Esophagus muscularis mucosa (tissue), 4 donors: ENCODE results near the gene NOG. TPM values are rescaled to one million over a fixed set of nuclear protein-coding genes. Genes with fewer than 3 reads are reported as not detected.

Experiments
- DNase-seq: peaks from one replicate; pipeline ENCODE4 v3.0.0-alpha.2; 2017; ENCODE audit errors: extremely low spot score
- H3K27ac ChIP-seq, 4 donors: fragments of 200-600 bp; sonication (generic); replicated peaks in 1 of 4; 1 replicate in 3 of 4; 2 replicates in 1 of 4; pipeline ENCODE4 v1.5.1; 2016 to 2019; ENCODE audit warnings: mild to moderate bottlenecking in 1 of 4
- H3K27me3 ChIP-seq, 4 donors: fragments of 200-600 bp; sonication (generic); one replicate each; pipeline versions ENCODE4 v1.5.1 to v1.6.0; 2016 to 2019
- H3K36me3 ChIP-seq, 4 donors: fragments of 200-600 bp; sonication (generic); one replicate each; pipeline ENCODE4 v1.5.1; 2016 to 2019
- H3K4me1 ChIP-seq, 4 donors: fragments of 200-600 bp; sonication (generic); one replicate each; pipeline ENCODE4 v1.5.1; 2016 to 2019
- H3K4me3 ChIP-seq, 4 donors: fragments of 200-600 bp; sonication (generic); 1 replicate in 2 of 4; 2 replicates in 2 of 4; pipeline ENCODE4 v1.5.1; 2016 to 2019; ENCODE audit warnings: mild to moderate bottlenecking in 4 of 4, moderate library complexity in 1 of 4
- H3K9me3 ChIP-seq, 4 donors: fragments of 200-600 bp; sonication (generic); 1 replicate in 3 of 4; 2 replicates in 1 of 4; pipeline ENCODE4 v1.5.1; 2016 to 2019
- CTCF ChIP-seq, 3 experiments: fragments of 200-600 bp in 2 of 3; fragments of 450-650 bp in 1 of 3; sonication (generic) in 2 of 3; IDR thresholded peaks; one replicate each; pipeline ENCODE4 v1.5.1; 2017 to 2019; ENCODE audit warnings: antibody characterized with exemption in 3 of 3, mild to moderate bottlenecking in 2 of 3, moderate library complexity in 1 of 3
- EP300 ChIP-seq: sonication (generic); formaldehyde crosslinking; IDR thresholded peaks from one replicate; pipeline ENCODE4 v1.6.1; 2017; ENCODE audit warnings: antibody characterized with exemption
- POLR2A ChIP-seq: fragments of 450-650 bp; IDR thresholded peaks from one replicate; pipeline ENCODE4 v1.6.1; 2017; ENCODE audit warnings: antibody characterized with exemption, moderate library complexity, mild to moderate bottlenecking, low read depth
- POLR2AphosphoS5 ChIP-seq, 2 donors: sonication (generic); formaldehyde crosslinking; IDR thresholded peaks; one replicate each; pipeline ENCODE4 v1.6.1; 2017; ENCODE audit warnings: antibody characterized with exemption in 2 of 2
- WGBS: methylation state at CpG from one replicate; pipeline ENCODE4 v1.1.5; 2018; 5-methylcytosine and 5-hydroxymethylcytosine counted together
- intact Hi-C: fragments of 100-400 bp; cut with DNase I; formaldehyde crosslinking; loops from one replicate; pipeline ENCODE4 v1.15.1; 2023
- total RNA-seq, 4 donors: library from RNA; depleted of rRNA; stranded (reverse); fragments of >200 nt; gene quantifications; one replicate each; pipeline versions ENCODE4 v1.1.0 to v1.2.1, GENCODE V29; 2016

NOG gene
- total RNA-seq, 4 donors from 2014 or later: 0.42 to 9.1 (median 6.7) TPM

GRCh38 chr17:56599566-56599965 is 6.1 kb downstream of the NOG start:
- no peak for DNase-seq
- Histone ChIP-seq H3K27me3 (peaks cover 3 to 80% (median 49%) of the 10 kb centered on the region in 4 donors), H3K4me1 (peaks cover 35 to 38% (median 37%) of the 10 kb centered on the region in 4 donors), H3K4me3 (no peak overlapping the region), H3K36me3 (no peaks in the 10 kb centered on the region), H3K27ac (no peak overlapping the region), H3K9me3 (no peaks in the 10 kb centered on the region)
- 100% methylated on average over 1 of the region's 1 CpG for WGBS
- TF ChIP-seq POLR2A: no peak
- TF ChIP-seq CTCF (IDR thresholded peaks at IDR 0.05): no peak
- TF ChIP-seq EP300: no peak
- TF ChIP-seq POLR2AphosphoS5 (IDR thresholded peaks at IDR 0.05): no peak
- intact Hi-C loops: loop anchor here (10.0 kb wide), 1 partner anchor 75 kb away; no protein-coding TSS in a partner anchor

GRCh38 chr17:56600256-56600655 is 6.8 kb downstream of the NOG start:
- intact Hi-C loops: no loop called here
- TF ChIP-seq CTCF (IDR thresholded peaks at IDR 0.05) (no peak), POLR2AphosphoS5 (IDR thresholded peaks at IDR 0.05) (no peak), POLR2A (no peak), EP300 (no peak)
- no peak overlapping the region for H3K4me3 ChIP-seq
- H3K4me1 ChIP-seq: peaks cover 29 to 31% (median 30%) of the 10 kb centered on the region in 4 donors
- WGBS: 100% methylated on average over 1 of the region's 1 CpG
- no peak for DNase-seq
- H3K36me3 ChIP-seq: no peaks in the 10 kb centered on the region
- H3K27me3 ChIP-seq: peaks cover 3 to 87% (median 49%) of the 10 kb centered on the region in 4 donors
- H3K27ac ChIP-seq: no peak overlapping the region
- no peaks in the 10 kb centered on the region for H3K9me3 ChIP-seq

GRCh38 chr17:56601591-56601990 is 8.1 kb downstream of the NOG start:
- Histone ChIP-seq H3K27ac (no peak overlapping the region), H3K4me1 (peaks cover 15 to 18% (median 17%) of the 10 kb centered on the region in 4 donors), H3K9me3 (no peaks in the 10 kb centered on the region), H3K27me3 (peaks cover 3 to 77% (median 39%) of the 10 kb centered on the region in 4 donors), H3K4me3 (no peak overlapping the region), H3K36me3 (no peaks in the 10 kb centered on the region)
- no peak for DNase-seq
- WGBS: 79% methylated on average over 1 of the region's 1 CpG
- intact Hi-C loops: no loop called here
- no peak for TF ChIP-seq POLR2A
- TF ChIP-seq CTCF (IDR thresholded peaks at IDR 0.05): no peak
- no peak for TF ChIP-seq EP300
- TF ChIP-seq POLR2AphosphoS5 (IDR thresholded peaks at IDR 0.05): no peak

GRCh38 chr17:56602292-56603130 is 9.0 kb downstream of the NOG start:
- DNase-seq: no peak
- TF ChIP-seq EP300: no peak
- no peak for TF ChIP-seq POLR2AphosphoS5 (IDR thresholded peaks at IDR 0.05)
- TF ChIP-seq POLR2A: no peak
- TF ChIP-seq CTCF (IDR thresholded peaks at IDR 0.05): no peak
- 71% methylated on average over 7 of the region's 8 CpGs for WGBS
- Histone ChIP-seq H3K4me3 (no peak overlapping the region), H3K36me3 (no peaks in the 10 kb centered on the region), H3K9me3 (no peaks in the 10 kb centered on the region), H3K27me3 (peaks cover 3 to 74% (median 30%) of the 10 kb centered on the region in 4 donors), H3K27ac (no peak overlapping the region), H3K4me1 (peaks cover 6 to 9% (median 7%) of the 10 kb centered on the region in 4 donors)
- intact Hi-C loops: no loop called here
